ENCODE data around the gene SH3GL1. TPM values are rescaled to one million over a fixed set of nuclear protein-coding genes. Genes with fewer than 3 reads are reported as not detected.
A peak's percentile ranks its signal among the peaks of the same experiment; 100 is the strongest.

SH3GL1 gene
- total RNA-seq, 1 experiment from 2014 or later: 108 TPM

DNA sequence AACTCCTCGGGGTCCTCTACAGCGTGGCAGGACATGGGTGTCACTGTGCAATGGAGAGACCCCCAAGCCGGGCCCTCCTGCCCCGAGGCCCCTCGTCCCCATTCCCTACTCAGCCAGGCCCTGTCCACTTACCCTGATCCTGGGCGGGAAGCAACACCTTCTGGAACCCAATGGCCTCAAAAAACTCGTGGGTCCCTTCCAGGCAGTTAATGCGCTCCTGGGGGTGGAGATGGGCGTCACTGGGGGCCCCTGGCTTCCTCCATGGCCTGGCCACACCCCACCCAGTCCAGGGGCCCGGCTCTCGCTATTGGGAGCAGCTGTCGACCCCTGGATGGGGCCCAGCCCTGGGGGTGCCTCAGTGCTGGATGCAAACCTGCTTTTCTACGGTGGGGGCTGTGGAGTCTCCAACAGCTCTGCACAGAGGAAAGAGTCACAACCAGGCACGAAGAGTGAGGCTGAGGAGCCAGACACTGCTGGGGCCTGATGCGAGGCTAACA lies 46.4 kb upstream of the SH3GL1 start:
- no peak for TF ChIP-seq EZH2 (IDR thresholded peaks at IDR 0.05; ENCODE audit: borderline replicate concordance, low read depth, low read length, poor library complexity, severe bottlenecking)
- TF ChIP-seq, protein P1, sequence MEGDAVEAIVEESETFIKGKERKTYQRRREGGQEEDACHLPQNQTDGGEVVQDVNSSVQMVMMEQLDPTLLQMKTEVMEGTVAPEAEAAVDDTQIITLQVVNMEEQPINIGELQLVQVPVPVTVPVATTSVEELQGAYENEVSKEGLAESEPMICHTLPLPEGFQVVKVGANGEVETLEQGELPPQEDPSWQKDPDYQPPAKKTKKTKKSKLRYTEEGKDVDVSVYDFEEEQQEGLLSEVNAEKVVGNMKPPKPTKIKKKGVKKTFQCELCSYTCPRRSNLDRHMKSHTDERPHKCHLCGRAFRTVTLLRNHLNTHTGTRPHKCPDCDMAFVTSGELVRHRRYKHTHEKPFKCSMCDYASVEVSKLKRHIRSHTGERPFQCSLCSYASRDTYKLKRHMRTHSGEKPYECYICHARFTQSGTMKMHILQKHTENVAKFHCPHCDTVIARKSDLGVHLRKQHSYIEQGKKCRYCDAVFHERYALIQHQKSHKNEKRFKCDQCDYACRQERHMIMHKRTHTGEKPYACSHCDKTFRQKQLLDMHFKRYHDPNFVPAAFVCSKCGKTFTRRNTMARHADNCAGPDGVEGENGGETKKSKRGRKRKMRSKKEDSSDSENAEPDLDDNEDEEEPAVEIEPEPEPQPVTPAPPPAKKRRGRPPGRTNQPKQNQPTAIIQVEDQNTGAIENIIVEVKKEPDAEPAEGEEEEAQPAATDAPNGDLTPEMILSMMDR (conservative IDR thresholded peaks at IDR 0.05; ENCODE audit: low read depth, low read length): no peak
- intact Hi-C loops (cut with micrococcal nuclease; ENCODE audit: unreplicated experiment): no loop called here
- Histone ChIP-seq H3K27me3 (replicated peaks; ENCODE audit: insufficient read depth, low read depth, low read length, poor library complexity) (no peaks in the 10 kb centered on the region), H3K27ac (ENCODE audit: low read depth, low read length, poor library complexity, severe bottlenecking) (no peak overlapping the region), H3K4me3 (ENCODE audit: low read depth, low read length, poor library complexity, severe bottlenecking) (no peak overlapping the region), H3K4me1 (ENCODE audit: insufficient read depth, low read length, poor library complexity, severe bottlenecking) (no peaks in the 10 kb centered on the region), H3K36me3 (ENCODE audit: insufficient read depth, low read length, poor library complexity, severe bottlenecking) (peaks cover 63% of the 10 kb centered on the region), H3K9me3 (ENCODE audit: low read depth, low read length, poor library complexity, severe bottlenecking) (no peaks in the 10 kb centered on the region)
- no TSS peak for BruUV-seq (replicated peaks)
- ChIA-PET POLR2A (ENCODE audit: low non-redundant PET) (no interaction called here), CTCF (no interaction called here)
- no peak for DNase-seq (ENCODE audit: low spot score)

DNA sequence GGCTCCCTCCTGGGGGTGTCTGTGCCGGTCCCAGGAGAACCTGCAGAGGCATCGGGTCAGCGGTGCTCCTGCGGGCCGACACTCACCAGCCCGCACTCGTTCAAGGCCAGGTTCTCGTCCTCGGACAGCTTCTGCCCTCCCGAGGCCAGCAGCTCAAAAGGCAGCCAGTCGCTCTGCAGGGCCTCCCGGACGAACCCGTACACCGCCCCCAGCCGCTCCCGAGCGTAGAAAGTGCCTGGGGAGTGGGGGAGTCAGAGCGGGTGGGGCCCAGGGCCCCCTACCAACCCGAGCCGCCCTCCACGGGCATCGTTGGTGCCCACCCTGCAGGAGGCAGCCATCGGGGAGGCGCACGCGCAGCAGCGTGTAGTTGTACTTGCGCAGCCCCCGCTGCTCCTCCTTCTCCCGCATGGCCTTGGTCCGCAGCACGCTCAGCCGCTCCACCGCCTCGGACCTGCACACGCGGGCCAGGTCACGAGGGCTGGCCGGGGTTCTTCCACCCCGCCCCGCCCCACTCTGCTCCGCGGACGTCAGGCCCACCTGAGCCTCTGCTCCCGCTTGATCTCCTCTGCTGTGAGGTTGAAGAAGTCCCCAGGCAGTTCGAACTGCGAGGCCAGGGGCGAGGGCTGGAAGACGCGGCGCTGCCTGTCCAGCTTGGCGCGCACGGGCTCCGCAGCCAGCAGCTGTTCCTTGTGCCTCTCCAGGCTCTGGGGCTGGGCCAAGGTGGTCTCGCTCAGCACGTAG lies 45.8 kb upstream of the SH3GL1 start:
- Histone ChIP-seq H3K4me3 (ENCODE audit: low read depth, low read length, poor library complexity, severe bottlenecking) (no peak overlapping the region), H3K27ac (ENCODE audit: low read depth, low read length, poor library complexity, severe bottlenecking) (no peak overlapping the region), H3K27me3 (replicated peaks; ENCODE audit: insufficient read depth, low read depth, low read length, poor library complexity) (no peaks in the 10 kb centered on the region), H3K36me3 (ENCODE audit: insufficient read depth, low read length, poor library complexity, severe bottlenecking) (peaks cover 63% of the 10 kb centered on the region), H3K4me1 (ENCODE audit: insufficient read depth, low read length, poor library complexity, severe bottlenecking) (no peaks in the 10 kb centered on the region), H3K9me3 (ENCODE audit: low read depth, low read length, poor library complexity, severe bottlenecking) (no peaks in the 10 kb centered on the region)
- TF ChIP-seq EZH2 (IDR thresholded peaks at IDR 0.05; ENCODE audit: borderline replicate concordance, low read depth, low read length, poor library complexity, severe bottlenecking): no peak
- TF ChIP-seq, protein P1 (conservative IDR thresholded peaks at IDR 0.05; ENCODE audit: low read depth, low read length): no peak
- POLR2A ChIA-PET (ENCODE audit: low non-redundant PET): no interaction called here
- no TSS peak for BruUV-seq (replicated peaks)
- intact Hi-C loops (cut with micrococcal nuclease; ENCODE audit: unreplicated experiment): no loop called here
- DNase-seq (ENCODE audit: low spot score): no peak
- CTCF ChIA-PET: no interaction called here

DNA sequence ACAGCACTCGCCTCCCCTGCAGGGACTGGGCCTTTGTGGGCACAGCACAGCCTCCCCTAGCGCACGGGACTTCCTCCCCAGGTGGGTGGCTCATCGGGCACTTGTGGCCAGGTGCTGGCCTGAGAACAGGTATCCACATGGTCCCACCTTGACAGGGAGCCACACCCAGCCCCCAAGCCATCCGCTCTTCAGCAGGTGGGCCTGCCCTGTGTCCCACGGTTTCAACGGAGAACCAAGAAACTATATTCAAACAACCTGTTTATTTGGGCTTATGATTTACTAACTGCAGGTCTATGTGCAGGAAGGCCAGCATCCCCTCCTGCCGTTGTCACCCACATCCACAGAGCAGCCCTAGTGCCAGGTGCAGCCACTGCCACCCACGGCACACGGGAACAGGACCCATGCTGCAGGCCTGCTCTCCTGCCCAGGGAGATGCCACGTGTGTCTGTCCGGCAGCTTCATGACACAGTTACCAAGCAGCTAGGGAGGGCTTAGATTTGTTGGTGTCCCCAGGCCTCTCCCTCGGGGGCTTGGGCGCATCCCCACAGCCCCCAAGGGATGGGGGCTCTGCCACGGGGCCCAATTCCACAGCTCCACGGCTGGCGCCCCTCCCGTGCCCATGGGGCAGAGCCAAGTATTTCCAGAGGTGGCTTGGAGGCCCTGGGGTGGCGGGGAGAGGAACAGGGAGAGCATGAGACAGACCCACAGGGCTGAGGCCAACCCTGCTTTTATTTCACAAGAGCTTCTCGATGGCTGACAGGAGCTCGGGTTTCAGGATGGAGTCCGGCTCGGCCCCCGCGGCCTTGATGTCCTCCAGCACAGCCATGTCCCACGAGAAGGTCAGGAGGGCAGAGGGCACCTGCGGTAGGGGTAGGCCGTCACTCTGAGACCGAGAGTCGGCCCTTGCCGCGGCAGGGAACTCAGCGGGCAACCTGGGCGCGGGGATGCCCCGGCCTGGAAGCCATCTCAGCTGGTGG lies 44.7 kb upstream of the SH3GL1 start:
- POLR2A ChIA-PET (ENCODE audit: low non-redundant PET): no interaction called here
- H3K4me3 ChIP-seq (ENCODE audit: low read depth, low read length, poor library complexity, severe bottlenecking): no peak overlapping the region
- TSS peak; percentile 78 for BruUV-seq (replicated peaks)
- H3K36me3 ChIP-seq (ENCODE audit: insufficient read depth, low read length, poor library complexity, severe bottlenecking): peaks cover 73% of the 10 kb centered on the region
- no peak overlapping the region for H3K27ac ChIP-seq (ENCODE audit: low read depth, low read length, poor library complexity, severe bottlenecking)
- intact Hi-C loops (cut with micrococcal nuclease; ENCODE audit: unreplicated experiment): no loop called here
- no peaks in the 10 kb centered on the region for H3K4me1 ChIP-seq (ENCODE audit: insufficient read depth, low read length, poor library complexity, severe bottlenecking)
- no peaks in the 10 kb centered on the region for H3K27me3 ChIP-seq (replicated peaks; ENCODE audit: insufficient read depth, low read depth, low read length, poor library complexity)
- no peak for DNase-seq (ENCODE audit: low spot score)
- CTCF ChIA-PET: no interaction called here
- TF ChIP-seq, protein P1 (conservative IDR thresholded peaks at IDR 0.05; ENCODE audit: low read depth, low read length): no peak
- TF ChIP-seq EZH2 (IDR thresholded peaks at IDR 0.05; ENCODE audit: borderline replicate concordance, low read depth, low read length, poor library complexity, severe bottlenecking): no peak
- H3K9me3 ChIP-seq (ENCODE audit: low read depth, low read length, poor library complexity, severe bottlenecking): no peaks in the 10 kb centered on the region
